ENCODE results near the gene CUTC.
"Not testable (repeated sequence)": the region's sequence is repeated elsewhere in the genome, so short reads cannot be mapped to it uniquely, and the experiment has no call there.

Gene CUTC, protein sequence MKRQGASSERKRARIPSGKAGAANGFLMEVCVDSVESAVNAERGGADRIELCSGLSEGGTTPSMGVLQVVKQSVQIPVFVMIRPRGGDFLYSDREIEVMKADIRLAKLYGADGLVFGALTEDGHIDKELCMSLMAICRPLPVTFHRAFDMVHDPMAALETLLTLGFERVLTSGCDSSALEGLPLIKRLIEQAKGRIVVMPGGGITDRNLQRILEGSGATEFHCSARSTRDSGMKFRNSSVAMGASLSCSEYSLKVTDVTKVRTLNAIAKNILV

GRCh38 chr10:99732033-99732842, at the start of gene CUTC, which contains the start of gene COX15:
Gene CUTC (plus strand): TSS chr10:99732234. CDS start chr10:99732349, 115 bp downstream.
Gene COX15 (minus strand): TSS chr10:99732127. CDS start chr10:99732049, 78 bp downstream.
- DNase-seq = peak; percentile 86

- DNase-seq = no peak
Observed at GRCh38 chr10:99682752-99683151, 49.3 kb upstream of the CUTC start.

DNA sequence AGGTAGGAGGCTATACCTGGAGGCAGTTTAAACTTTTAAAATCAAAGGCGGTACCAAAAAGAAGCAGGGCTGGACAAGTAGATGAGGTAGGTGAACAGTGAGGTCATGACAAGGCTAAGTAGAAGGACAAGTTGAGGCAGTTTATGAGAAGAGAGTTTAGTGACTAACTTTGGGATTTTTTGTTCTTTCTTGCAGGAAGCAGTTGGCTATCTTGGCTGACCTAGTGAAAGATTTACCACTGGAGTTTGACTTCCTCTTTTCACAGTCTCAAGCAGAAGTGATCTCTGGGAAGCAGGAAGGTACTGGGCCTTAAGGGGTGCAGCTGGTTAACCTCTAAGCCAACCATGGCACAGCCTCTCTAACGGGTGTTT, 46.5 kb upstream of the CUTC start:
- no peak for DNase-seq

GRCh38 chr10:99689461-99689860, 42.6 kb upstream of the CUTC start:
- DNase-seq = no peak

GRCh38 chr10:99693933-99694583, 38.0 kb upstream of the CUTC start:
- DNase-seq = no peak

DNA sequence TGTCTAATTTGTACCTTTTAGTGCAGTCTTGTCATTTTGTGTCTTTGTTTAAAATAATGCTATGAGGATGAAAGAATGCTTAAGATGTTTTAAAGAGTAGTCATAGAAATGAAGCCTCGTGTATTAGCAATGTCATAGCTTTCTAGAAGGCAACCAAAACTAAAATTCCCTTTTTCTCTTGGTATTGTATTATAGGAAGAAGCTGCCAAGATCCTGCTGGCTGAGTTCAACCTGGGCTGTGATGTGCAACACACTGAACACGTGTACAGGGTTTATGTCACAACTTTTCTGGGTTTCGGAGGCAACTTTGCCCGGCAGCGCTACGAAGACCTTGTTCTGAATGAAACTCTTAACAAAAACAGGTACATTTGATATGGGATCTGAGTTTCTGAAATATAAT, 36.3 kb upstream of the CUTC start:
- DNase-seq = no peak

DNA sequence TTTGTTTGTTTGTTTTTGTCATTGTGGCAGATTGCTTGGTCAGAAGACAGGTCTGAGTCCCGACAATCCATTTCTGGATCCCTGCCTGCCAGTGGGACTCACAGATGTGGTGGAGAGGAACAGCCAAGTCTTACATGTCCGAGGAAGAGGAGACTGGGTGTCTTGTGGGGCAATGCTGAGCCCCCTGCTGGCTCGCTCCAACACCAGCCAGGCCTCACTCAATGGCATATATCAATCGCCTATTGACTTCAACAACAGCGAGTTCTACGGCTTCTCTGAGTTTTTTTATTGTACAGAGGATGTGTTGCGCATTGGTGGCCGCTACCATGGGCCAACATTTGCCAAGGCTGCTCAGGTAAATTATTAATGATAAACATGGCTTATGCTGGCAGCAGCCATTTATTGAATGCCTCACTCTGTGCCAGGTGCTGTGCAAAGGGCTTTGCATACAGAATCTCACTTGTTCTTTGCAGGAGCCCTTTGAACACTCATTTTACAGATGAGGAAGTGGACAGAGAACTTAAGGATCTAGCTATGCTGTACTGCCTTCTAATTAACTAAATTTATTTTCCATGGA, 33.4 kb upstream of the CUTC start:
- DNase-seq = no peak

DNA sequence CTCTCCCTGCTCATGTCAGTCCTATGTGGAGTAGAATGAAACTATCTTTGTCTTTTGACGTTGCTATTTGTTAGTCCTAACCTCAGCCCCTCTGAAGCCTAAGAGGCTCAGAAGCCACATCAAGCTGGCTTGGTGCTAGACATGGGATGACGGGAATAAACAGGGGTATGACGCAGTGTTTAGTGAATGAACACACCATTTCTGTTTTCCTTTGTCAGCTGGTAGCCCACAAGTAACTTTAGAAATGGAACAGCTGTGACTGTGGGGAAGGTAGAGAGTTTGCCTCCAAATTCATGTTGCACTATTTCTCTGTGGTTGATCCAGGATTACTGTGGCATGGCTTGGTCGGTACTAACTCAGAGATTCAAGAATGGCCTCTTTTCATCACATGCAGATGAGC, 31.4 kb upstream of the CUTC start:
- no peak for DNase-seq

- DNase-seq = no peak
Observed at GRCh38 chr10:99708428-99709012, 23.5 kb upstream of the CUTC start.

- DNase-seq = no peak
Observed at GRCh38 chr10:99709480-99710229, 22.4 kb upstream of the CUTC start.

GRCh38 chr10:99711129-99711719, 20.8 kb upstream of the CUTC start:
- DNase-seq = no peak

GRCh38 chr10:99714446-99714845, 17.6 kb upstream of the CUTC start:
- no peak for DNase-seq

- DNase-seq = no peak
Observed at GRCh38 chr10:99720387-99720786, 11.6 kb upstream of the CUTC start.

DNA sequence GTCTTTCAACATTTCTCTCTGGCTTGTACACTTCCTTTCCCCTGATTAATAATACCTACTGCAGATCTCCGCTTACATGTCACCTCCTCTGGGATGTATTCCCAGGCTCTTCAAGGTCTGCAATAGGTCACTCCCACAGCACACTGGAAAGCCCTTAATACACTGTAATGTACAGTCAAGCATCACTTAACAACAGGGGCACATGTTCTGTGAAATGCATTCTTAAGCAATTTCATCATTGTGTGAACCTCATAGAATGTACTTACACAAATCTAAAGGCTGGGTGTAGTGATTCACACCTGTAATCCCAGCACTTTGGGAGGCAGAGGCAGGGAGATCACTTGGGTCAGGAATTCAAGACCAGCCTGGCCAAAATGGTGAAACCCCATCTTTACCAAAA, 2.0 kb upstream of the CUTC start:
- no peak for DNase-seq

- DNase-seq = no peak
Observed at GRCh38 chr10:99731306-99732032, 565 bp upstream of the CUTC start.

GRCh38 chr10:99733366-99733765, 1.3 kb downstream of the CUTC start:
- DNase-seq = no peak

DNA sequence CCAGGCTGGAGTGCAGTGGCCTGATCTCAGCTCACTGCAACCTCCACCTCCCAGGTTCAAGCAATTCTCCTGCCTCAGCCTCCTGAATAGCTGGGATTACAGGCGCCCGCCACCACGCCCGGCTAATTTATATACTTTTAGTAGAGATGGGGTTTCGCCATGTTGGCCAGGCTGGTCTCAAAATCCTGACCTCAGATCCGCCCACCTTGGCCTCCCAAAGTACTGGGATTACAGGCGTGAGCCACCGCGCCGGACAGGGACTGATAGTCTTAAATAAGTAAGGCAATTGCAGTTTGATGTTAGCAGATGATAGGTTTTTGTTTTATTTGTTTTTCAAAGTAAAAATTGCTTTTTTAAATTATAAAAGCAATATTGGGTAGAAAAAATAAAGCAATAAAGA, 2.1 kb downstream of the CUTC start:
- not testable (repeated sequence) for DNase-seq

DNA sequence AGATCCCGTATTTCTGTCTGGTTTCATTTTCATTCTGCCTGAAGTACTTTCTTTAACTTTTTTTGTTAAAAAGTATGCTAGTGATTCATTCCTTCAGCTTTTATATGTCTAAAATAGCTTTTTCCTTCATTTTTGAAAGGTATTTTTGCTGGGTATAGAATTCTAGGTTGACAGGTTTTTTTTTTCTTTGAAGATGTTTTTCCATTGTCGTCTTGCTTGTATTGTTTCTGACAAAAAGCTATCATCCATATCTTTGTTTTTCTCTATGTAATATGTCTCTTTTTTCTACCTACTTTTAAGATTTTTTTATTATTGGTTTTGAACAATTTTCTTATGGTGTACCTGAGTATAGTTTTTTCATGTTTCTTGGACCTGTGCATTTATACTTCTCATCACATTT, 8.2 kb downstream of the CUTC start:
- no peak for DNase-seq

- DNase-seq = no peak
Observed at GRCh38 chr10:99740933-99741559, 9.0 kb downstream of the CUTC start.

DNA sequence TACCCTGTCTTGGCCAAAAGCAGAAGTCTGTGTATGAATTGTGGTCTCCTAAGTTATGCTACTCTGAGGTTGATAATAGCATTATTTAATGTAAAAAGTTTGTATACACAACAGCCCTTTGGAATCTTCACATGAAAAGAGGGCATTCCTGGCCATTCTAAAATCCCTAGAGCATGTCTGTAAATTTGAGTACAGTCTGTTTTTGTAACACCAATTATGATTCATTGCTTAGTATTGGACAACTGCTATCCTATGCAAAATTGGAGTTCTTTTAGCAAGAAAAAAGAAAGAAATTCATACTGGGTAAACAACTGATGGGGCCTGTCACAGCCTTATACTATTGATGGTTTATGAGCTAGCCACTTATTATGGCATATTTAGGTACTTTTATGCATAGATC, 10.2 kb downstream of the CUTC start:
- DNase-seq = no peak

DNA sequence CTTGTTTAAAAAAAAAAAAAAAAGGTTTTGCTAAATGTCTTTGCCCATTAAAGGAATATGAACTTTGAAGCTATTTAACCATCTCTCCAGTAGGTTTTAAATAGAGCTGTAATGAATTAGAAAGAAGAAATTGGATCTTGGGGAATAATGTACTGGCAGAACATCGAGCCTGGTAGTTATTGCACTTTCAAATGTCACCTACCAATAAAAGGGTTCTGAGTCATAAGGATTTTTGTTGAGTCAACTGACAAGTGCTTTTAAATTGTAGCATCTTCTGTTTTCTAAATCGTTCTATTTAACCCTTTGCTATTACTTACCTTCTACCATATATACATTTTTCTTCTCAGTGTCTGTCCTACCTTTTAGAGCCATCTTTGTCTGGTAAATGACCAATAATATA, 10.7 kb downstream of the CUTC start:
- DNase-seq = no peak

Measured in GOT3 (cell line).